Type B pancreatic cell (in vitro differentiated cells): ENCODE data around the gene CHST15. TPM values are rescaled to one million over a fixed set of nuclear protein-coding genes. Genes with fewer than 3 reads are reported as not detected.

Experiments used
- DNase-seq: peaks from one replicate; pipeline ENCODE4 v3.0.0; 2021; ENCODE audit warnings: mixed read lengths; ENCODE audit not compliant: unreplicated experiment; ENCODE audit errors: extremely low spot score
- H3K27ac Mint-ChIP-seq: 2 replicates; pipeline ENCODE4 v1.8.0; 2021; ENCODE audit warnings: mild to moderate bottlenecking, mixed read lengths
- H3K27me3 Mint-ChIP-seq: 2 replicates; pipeline ENCODE4 v1.8.0; 2021; ENCODE audit warnings: mixed read lengths
- H3K36me3 Mint-ChIP-seq: 2 replicates; pipeline ENCODE4 v1.8.0; 2021; ENCODE audit warnings: mixed read lengths
- H3K4me1 Mint-ChIP-seq: one replicate; pipeline ENCODE4 v1.8.0; 2021; ENCODE audit warnings: mixed read lengths; ENCODE audit not compliant: unreplicated experiment
- H3K4me3 Mint-ChIP-seq: 2 replicates; pipeline ENCODE4 v1.8.0; 2021; ENCODE audit warnings: mild to moderate bottlenecking, mixed read lengths
- H3K9me3 Mint-ChIP-seq: 2 replicates; pipeline ENCODE4 v1.8.0; 2021; ENCODE audit warnings: mixed read lengths
- CTCF ChIP-seq: fragments of 200-600 bp; sonication (generic); conservative IDR thresholded peaks from 2 replicates; pipeline ENCODE4 v1.5.0; 2021; ENCODE audit warnings: antibody characterized with exemption, mild to moderate bottlenecking
- total RNA-seq: library from RNA; stranded (reverse); gene quantifications from 2 replicates; pipeline ENCODE4 v1.2.1, GENCODE V29; 2021; ENCODE audit warnings: low replicate concordance

The CHST15 gene
- total RNA-seq, 1 donor from 2014 or later: 22.9 TPM

GRCh38 chr10:124117511-124117785, 24.1 kb upstream of the CHST15 start:
- Mint-ChIP-seq H3K27me3 (peaks cover 20% of the 10 kb centered on the region), H3K9me3 (no peaks in the 10 kb centered on the region), H3K36me3 (no peaks in the 10 kb centered on the region), H3K4me1 (peaks cover 7% of the 10 kb centered on the region), H3K4me3 (no peak overlapping the region), H3K27ac (no peak overlapping the region)
- no peak for DNase-seq
- TF ChIP-seq CTCF: no peak

- Mint-ChIP-seq H3K27ac (no peak overlapping the region), H3K36me3 (no peaks in the 10 kb centered on the region), H3K4me3 (no peak overlapping the region), H3K4me1 (peaks cover 4% of the 10 kb centered on the region), H3K9me3 (no peaks in the 10 kb centered on the region), H3K27me3 (peaks cover 21% of the 10 kb centered on the region)
- DNase-seq: no peak
- TF ChIP-seq CTCF: no peak
Observed at GRCh38 chr10:124116771-124117510, 23.5 kb upstream of the CHST15 start.

- Mint-ChIP-seq H3K4me1 (peaks cover 4% of the 10 kb centered on the region), H3K27me3 (peaks cover 28% of the 10 kb centered on the region), H3K4me3 (no peak overlapping the region), H3K27ac (no peak overlapping the region), H3K36me3 (no peaks in the 10 kb centered on the region), H3K9me3 (no peaks in the 10 kb centered on the region)
- no peak for DNase-seq
- TF ChIP-seq CTCF: no peak
Observed at GRCh38 chr10:124114696-124115095, 21.3 kb upstream of the CHST15 start.

- H3K9me3 Mint-ChIP-seq: no peaks in the 10 kb centered on the region
- peaks cover 28% of the 10 kb centered on the region for H3K27me3 Mint-ChIP-seq
- DNase-seq: no peak
- peaks cover 4% of the 10 kb centered on the region for H3K4me1 Mint-ChIP-seq
- H3K36me3 Mint-ChIP-seq: no peaks in the 10 kb centered on the region
- no peak overlapping the region for H3K27ac Mint-ChIP-seq
- no peak for TF ChIP-seq CTCF
- H3K4me3 Mint-ChIP-seq: no peak overlapping the region
Observed at GRCh38 chr10:124112891-124113580, 19.6 kb upstream of the CHST15 start.

GRCh38 chr10:124110882-124111281, 17.5 kb upstream of the CHST15 start:
- H3K36me3 Mint-ChIP-seq: no peaks in the 10 kb centered on the region
- no peak overlapping the region for H3K4me3 Mint-ChIP-seq
- H3K9me3 Mint-ChIP-seq: no peaks in the 10 kb centered on the region
- TF ChIP-seq CTCF: no peak
- peaks cover 22% of the 10 kb centered on the region for H3K4me1 Mint-ChIP-seq
- H3K27ac Mint-ChIP-seq: no peak overlapping the region
- peaks cover 28% of the 10 kb centered on the region for H3K27me3 Mint-ChIP-seq
- no peak for DNase-seq
